Fibroblast of skin of scalp (primary cell): Measurements from ENCODE around the gene CACNA1S.

ENCODE experiments used
- DNase-seq: peaks from one replicate; pipeline ENCODE4 v3.0.0-alpha.2; 2013

CACNA1S gene

DNA sequence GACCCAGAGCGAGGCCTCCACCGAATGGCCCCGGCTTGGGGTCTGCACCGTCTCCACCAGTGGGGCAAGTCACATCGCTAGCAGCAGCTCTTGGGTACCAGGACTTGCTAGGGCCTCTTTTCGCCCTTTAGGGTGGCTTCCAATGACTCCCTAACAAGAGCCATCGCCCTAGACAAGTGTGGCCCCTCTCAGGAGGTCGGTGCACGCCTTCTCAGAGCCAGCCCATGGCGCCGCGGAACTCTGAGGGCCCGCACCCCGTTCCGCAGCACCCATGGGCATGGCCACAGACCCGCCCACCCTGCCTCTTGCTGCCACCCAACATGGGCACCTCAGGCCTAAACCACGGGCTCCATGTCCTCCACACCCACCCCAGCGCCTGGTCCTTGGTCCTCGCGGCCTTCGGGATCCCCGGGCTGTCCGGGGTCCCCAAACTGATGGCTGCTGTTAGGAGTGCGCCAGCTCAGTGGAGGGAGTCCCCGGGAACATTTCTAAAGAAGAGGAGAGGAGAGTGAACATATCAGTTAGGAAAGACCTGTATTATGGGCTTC lies 3.2 kb upstream of the CACNA1S start:
- no peak for DNase-seq

DNA sequence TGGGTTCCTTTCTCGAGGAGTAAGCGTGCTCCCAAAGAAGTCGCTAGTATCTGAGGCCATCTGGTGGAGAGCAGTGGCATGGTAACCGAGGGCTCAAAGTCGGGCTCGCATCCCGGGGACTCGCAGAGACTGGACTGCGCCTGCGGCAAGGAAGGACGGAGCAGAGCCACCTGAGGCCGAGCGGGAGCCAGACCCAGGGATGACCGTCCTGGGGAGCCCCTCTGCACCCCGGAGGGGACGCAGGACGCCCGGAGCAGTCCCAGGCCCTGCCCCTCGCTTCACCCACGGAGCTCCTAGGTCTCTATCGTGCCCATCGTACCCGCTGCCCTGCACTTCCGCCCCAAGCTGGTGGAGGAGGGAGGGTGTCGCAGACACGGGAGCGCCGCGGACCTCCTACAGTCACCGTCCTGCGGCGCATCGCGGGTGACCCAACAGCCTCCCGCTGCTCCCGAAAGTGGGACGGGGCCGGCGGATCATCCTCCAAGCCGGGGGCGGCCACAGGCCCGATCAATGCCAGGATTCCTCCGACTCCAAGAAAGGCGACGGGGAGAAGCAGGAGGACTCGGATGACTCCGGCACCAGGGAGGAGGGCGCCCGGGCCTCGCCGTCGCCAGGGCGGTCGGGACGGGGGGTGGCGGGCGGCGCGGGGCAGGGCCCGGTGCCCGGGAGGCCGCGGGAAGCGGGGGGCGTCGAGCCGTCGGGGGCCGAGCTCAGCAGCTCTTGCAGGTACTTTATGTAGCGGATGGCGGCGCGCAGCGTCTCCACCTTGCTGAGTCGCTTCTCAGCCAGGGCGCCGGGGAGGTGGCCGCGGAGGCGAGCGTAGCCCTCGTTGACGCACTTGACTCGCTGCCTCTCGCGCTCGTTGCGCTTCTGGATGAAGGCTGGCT lies 2.3 kb upstream of the CACNA1S start:
- peak; percentile 94 for DNase-seq

DNA sequence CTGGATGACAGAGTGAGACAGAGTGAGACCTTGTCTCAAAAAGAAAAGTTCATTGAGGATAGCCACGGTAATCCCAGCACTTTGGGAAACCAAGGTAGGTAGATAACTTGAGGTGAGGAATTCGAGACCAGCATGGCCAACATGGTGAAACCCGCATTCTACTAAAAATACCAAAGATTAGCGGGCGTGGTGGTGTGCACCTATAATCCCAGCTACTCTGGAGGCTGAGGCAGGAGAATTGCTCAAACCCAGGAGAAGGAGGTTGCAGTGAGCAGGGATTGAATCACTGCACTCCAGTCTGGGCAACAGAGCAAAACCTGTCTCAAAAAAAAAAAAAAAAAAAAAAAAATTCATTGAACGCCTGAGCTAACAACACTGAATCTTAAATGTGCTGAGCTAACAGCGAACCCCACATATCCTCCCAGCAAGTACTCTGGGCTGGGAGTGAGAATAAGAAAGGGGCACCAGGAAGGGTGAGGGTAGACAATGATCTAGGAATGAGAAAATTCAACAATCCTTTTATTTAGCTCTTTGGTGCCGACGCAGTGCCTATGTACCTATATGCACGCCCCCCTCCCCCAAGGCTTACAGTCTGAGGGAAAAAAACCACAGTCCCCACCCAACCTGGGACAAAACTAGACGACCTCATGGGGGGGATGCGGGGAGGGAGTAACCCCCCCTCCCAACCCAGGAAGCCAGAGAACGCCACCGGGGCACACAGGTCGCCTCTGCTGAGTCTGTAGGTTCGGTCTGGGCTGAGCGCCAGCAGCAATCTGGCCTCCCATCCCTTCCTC lies 1.4 kb upstream of the CACNA1S start:
- DNase-seq, result no peak

DNA sequence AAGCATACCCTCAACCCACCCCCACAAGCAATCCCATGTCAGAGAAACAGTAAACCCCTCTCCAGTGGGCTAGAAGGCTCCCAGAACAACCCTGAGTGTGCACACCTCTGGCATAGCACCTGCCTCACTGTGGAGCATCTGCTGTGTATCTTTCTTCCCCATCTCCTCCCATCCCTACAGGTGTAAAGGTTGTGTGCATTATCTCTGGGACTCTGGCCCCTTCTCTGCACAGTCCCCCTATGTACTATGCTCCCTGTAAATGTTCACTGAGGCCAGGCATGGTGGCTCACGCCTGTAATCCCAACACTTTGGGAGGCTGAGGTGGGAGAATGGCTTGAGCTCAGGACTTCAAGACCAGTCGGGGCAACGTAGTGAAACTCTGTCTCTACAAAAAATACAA lies 700 bp upstream of the CACNA1S start:
- DNase-seq, result no peak

DNA sequence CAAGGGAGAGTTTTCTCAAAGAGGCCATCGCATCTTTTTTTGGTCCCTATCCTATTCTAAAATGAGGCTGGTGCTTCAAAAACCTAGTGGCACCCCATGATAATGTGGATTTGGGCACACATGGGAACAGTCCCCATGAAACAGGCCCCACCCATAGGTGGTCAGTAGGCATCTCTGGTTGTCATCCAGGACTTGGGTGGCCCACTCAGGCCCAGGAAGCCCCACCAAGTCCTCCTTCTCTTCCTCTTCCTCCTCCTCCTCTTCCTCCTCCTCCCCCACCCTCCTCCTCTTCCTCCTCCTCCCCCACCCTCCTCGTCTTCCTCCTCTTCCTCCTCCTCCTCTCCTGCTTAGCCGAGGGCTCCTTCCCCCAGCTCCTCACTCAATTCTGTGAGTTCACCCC lies 554 bp downstream of the CACNA1S start:
- no peak for DNase-seq

DNA sequence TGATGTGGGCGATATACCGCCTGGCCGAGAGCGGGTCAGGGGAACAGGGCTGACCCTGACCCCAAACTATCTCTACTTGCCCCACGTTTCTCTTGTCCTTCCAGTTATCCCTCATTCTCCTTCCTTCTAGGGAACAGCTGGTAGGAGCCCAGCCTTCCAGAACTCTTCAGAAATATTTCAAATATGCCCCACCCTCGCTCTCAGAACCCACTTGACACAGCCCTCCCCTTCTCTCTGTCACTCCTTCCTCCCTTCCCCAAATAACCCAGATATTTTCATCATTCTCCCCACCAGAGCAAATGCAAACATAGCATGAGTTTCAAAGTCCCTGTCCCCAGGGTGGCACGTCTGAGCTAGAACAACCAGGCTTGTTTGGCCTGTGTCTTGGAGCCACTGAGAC lies 1.1 kb downstream of the CACNA1S start:
- DNase-seq, result no peak

DNA sequence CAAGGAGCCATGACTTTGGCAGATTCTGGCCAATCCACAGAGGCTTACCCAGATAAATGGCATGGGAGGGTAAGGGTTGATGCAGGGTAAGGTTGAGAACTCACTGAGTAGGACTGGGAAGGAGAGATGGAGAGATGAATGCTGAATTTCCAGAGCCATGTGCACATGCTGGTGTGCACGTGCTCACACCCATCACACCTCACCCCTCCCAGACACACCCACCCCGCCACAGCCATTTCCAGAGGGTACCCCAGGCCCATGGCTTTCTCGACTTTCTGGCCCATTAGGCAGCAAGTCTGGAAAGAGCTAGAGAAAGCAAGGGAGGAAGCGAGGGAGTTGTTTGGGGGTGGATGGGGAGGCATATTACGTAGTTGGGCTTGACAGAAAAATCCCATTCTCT lies 1.6 kb downstream of the CACNA1S start:
- no peak for DNase-seq

DNA sequence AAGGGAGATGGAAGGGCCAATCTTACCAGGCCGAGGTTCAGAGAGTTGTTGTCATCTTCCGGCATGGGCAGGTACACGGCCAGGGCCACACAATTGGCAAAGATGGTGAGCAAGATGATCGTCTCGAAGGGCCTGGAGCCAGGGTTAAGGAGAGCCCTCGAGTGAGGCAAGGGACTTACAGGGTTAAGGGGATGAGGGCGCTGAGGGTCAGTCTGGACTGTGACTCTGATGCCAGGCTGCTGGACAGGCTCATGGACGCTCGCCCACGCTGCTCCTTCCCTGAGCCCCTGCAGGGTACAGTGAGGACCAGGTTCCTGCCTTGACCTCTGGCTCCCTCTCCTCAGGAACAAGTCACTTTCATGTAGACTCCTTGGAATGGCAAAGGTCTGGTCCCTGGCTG lies 2.1 kb downstream of the CACNA1S start:
- DNase-seq, result no peak

DNA sequence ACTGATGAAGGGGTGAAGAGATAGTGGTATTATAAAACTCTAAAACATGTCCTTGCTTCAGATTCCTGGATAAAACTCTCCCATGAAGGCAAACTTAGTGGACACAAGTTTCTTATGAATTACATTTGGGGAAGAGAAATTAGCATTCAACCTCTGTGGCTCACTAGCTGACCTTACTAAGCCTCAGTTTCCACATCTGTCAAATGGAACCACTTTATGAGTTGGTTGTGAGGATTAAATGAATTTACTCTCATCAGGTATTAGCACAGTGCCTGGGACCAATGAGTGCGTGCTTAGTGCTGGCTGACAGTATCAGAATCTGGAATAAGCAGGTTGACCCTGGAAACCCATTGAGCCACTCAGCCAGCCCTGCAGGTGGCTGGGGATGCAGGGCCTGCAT lies 2.6 kb downstream of the CACNA1S start:
- DNase-seq, result no peak

DNA sequence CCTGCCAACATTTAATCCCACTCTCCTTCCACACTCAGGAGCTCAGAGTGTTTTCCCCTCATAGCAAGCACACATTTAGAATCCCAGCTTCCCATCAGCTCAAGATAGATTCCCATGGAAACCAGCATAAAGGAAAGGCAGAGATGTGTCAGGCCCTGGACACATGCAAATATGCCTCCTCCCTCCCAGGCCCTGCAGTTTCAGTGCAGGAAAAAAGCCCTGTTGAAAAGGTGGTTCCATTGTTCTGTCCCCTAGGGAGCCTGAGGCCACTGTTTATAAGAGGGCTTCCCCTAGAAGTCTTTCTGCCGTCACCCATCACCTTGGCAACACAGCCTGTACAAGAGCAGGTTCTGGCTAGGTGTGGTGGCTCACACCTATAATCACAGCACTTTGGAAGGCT lies 3.6 kb downstream of the CACNA1S start:
- no peak for DNase-seq

DNA sequence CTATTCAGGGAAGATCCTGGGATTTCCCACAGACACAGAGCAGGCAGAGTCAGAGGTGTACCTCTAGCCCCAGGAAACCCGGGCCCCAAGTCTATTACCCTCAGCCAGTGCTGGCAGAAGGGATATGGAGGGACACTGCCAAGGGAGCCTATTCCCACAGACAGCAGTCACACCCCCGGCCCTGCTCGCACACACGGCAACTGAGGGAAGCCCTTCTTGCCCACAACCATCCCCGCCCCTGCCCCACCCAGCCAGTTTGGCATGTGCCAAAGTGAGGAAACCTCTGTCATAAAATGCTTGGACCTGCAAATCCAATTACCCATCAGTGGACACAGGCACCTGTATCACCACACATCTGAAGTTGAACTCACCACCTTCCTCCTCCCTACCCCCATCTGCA lies 6.5 kb downstream of the CACNA1S start:
- no peak for DNase-seq

DNA sequence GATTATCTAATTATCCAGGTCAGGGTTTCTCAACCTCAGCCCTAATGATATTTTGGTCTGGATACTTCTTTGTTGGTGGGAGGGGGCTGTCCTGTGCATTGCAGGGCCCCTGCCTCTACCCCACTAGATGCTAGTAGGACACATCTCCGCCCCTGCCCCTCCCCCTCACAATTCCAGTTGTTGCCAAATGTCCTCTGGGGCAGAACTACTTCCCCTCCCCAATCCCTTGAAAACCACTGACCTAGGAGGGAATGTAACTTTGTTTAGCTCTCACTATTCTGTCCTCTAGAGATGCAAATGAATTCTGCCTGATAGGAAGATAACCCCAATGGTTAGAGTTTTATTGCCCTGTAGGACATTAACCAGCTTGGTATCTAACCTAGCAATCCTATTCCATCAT lies 8.1 kb downstream of the CACNA1S start:
- no peak for DNase-seq

DNA sequence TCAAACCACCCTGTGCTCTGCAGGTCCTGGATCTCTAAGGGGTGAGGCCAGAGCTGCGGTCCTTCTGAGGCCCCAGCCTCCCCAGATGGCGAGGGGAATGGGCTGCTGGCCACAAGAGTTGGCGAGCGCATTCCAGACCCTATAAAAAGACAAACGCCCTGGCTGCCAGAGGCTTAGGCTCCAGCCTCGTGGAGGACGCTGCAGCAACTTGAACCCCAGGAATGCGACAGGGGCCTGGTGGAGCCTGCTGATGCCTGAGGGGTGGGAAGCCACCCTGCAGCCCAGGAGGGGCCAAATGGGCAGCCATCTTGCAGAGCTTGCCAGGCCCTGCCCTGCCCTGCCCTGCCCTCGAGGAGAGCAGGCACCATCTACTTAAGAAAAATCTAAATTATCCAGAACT lies 8.6 kb downstream of the CACNA1S start:
- DNase-seq, result no peak

DNA sequence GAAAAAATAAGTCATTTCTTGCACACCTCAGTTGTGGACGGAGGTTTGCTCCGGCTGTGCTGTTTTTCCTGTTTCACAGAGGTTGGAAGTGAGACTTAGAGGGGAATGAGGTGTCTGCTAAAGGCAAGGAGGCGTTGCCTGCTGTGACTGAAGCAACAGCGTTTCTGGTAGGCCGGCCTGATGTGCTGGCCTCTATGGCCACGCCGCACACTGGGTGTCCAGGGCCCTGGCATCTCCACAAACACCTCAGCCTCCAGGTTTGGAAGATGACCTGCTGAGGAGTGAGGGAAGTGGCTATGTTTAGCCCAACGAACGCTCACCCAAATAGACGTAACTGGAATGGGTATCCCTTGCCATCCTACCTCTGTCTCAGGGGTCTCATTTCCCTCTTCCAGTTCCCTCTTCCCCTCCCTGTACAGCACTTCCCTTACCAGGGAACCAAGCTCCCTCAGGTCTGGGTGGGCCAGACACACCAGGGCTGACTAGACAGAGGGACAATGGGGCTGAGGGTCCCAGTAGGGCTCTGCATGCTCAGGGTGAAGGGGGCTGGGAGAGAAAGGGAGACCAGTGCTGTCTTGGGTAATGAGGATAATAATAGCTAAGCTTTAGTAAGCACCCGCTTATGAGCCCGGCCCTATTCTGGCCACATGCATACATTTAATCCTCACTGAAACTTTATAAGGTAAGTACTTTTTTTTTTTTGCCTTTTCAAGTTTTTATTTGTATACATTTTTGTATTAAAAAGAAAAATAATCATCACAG lies 11.9 kb downstream of the CACNA1S start:
- no peak for DNase-seq

DNA sequence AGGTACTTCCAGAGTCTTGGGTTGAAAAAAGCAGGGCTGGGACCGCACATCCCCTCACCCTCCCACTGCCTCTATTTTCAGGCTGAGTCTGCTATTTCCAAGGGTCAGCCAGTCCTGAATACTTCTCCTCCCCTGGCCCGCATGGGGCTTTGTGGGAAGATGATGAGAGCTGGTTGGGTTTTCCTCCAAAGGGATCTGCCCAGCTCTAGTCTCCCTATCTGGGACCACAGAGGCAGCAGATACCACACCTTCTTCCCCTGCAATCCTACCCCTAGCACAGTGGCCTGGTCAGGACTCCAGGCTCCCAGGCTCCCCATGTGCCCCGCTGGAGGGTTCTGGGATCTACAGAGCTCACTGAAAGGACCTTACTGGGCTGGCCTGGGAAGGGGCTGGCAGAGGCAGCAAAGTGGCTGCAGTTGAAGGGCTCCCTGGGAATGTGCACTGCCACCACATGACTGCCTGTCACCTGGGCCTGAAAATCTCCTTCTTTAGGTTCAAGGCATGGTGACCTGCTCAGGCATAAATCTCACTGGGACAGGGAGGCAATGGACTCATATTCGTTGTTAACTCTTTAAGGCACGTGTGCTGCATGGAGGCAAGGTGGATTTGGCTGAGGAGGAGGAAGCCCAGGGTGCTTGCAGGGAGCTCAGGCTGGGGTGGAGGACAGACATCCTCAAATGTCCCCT lies 13.1 kb downstream of the CACNA1S start:
- no peak for DNase-seq

DNA sequence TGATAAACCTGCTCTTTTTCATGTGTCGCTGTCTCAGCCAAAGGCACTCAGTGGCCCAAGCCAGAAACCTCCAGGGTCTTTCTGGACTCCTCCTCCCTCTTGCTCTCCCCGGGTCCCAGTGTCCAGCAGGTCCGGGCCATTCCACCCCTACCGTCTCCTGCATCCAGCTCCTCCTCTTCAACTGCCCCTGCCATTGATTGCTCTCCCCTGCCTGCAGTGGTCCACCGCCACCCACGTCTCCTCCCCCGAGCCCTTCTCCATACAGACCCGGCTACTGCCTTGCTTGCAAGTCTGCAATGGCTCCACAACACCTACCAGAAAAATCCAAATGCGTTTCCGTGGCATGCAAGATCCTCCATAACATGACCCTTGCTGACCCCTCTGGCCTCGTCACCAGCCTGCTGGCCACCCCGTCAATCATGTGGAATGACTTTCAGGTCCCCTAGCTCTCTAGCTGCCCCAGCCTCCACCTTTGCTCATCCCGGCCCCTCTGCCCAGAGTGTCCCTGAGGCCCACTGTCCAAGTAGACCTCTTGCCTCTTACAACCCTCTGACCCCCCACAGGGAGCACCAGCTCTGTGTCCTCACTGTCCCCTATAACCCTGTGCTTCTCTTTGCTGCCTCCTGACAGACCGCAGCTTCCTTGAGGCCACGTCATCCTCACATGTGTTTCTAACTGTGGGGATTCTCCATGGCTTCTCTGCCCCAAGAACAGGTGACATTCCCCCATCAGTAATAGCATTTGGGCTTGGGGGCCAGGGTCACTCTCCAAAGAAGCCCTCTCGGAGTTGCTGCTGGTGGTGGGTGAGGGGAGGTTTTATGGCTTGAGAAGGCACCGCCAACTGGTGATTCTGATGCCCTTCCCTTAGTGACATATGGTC lies 15.0 kb downstream of the CACNA1S start:
- DNase-seq, result no peak

DNA sequence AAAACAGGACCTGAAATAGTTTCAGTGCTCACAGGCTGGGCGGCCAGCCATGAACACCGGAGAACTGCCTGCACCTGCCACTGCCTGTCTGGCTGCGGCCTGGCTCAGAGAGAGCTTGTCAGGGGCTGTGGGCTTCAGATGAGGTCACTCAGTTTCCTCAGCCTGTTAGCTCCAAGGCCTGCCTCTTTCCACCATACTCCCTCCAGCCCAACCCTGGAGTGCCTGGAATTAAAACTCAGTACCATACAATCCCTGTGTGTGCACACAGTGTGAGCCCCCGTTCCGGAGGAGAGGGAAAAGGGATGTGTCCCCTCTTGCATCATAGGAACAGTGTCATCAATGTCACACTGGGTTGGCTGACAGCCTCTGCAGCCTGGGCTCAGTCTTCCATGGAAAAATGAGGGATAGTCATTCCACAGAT lies 16.2 kb downstream of the CACNA1S start:
- no peak for DNase-seq

DNA sequence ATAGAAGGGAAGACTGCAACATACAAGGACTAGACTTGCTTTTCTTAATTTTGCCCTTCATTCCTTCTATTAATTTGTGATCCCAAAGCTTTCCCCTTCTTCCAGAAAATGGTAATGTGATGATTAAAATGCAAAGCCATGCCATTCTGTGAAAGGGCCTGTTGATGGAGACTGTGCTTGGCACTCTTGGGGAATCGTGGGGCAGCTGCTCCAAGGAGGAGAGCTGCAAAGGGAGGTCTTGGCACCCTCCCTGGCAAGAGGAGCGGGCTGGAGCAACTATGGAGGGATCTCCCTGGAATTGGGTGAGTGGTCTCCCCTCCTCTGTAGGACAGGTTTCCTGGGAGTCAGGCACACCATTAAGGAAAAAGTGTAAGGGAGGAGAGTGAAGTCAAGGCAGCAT lies 16.6 kb downstream of the CACNA1S start:
- DNase-seq, result no peak

DNA sequence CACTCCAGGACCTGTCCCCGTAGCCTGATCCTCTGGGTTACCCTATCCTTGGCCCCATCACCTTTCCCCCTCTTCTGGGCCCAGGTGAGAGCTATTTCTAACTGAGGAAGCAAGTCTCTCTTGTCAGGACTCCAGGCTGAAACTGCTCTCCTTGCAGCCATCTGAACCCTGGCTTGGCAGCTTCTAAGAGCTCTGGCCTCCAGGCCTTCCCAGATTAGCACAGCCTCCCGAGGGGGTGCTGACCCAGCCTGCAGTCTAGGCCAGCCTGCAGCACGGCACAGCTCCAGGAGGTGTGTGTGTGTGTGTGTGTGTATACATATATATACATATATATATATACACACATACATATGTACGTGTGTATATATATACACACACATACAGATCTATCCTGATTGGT lies 17.4 kb downstream of the CACNA1S start:
- DNase-seq, result no peak

DNA sequence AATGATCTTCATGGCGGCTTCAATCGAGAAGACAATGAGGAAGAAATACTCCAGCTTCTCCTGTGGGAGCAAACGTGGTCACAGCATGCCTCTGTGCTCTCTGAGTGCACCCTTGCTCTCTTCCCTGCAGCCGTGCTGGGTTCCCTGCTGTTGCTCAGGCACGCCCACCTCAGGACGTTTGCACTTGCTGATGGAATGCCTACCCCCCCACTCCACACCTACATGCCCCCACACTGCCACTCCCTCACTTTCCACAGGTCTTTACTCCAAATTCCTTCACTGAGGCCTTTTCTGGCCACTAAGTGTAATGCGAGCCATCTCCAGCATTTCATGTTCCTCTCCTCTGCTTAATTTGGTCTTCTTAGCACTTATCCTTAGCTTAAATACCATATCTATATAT lies 18.3 kb downstream of the CACNA1S start:
- no peak for DNase-seq

DNA sequence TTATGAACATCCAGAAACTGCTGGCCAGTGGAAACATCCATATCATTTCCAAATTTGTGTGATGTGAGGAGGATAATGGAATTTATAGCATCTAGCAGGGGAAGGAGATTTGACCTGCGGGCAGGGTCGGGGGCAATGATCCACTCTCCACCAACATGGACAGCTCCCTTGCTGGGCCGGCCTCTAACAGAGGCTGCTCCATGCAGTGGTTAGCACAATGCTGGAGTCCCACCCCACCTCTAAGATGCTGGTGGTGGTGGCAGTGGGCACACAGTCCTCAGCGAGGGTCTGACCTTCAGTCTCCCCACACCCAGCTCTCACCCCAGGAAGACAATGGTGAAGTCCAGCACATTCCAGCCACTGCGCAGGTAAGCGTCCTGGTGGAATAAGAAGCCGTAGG lies 18.7 kb downstream of the CACNA1S start:
- DNase-seq, result no peak
